GM12801 (cell line): Measurements from ENCODE around the gene IDE.

ENCODE experiments used
- CTCF ChIP-seq: IDR thresholded peaks from one replicate; pipeline ENCODE4 v1.5.1; 2011; ENCODE audit warnings: control low read depth; ENCODE audit not compliant: insufficient read length; ENCODE audit errors: extremely low read depth

IDE gene

GRCh38 chr10:92506336-92506735 lies 67.6 kb downstream of the IDE start:
- no peak for TF ChIP-seq CTCF

- TF ChIP-seq CTCF, result no peak
Measured at GRCh38 chr10:92505044-92505443, 68.8 kb downstream of the IDE start.

- TF ChIP-seq CTCF, result no peak
Measured at GRCh38 chr10:92502296-92502808, 71.5 kb downstream of the IDE start.

GRCh38 chr10:92493362-92493761 lies 80.5 kb downstream of the IDE start:
- TF ChIP-seq CTCF, result no peak

- TF ChIP-seq CTCF, result no peak
Measured at GRCh38 chr10:92492748-92493240, 81.1 kb downstream of the IDE start.

GRCh38 chr10:92490387-92490786 lies 83.5 kb downstream of the IDE start:
- TF ChIP-seq CTCF, result no peak

GRCh38 chr10:92486637-92487036 lies 87.3 kb downstream of the IDE start:
- TF ChIP-seq CTCF, result no peak

- TF ChIP-seq CTCF, result no peak
Measured at GRCh38 chr10:92483539-92483938, 90.4 kb downstream of the IDE start.
